Choroid plexus epithelial cell (primary cell): ENCODE data around the gene TMPRSS7.

Source experiments
- DNase-seq: peaks from one replicate; pipeline ENCODE4 v3.0.0-alpha.2; 2010; ENCODE audit warnings: low read depth
- H3K4me3 ChIP-seq: 2 replicates; pipeline ENCODE4 v1.5.1; 2011; ENCODE audit warnings: low read depth, mild to moderate bottlenecking, control low read depth, low read length, moderate library complexity
- TF ChIP-seq, protein P1 (sequence below): conservative IDR thresholded peaks from 2 replicates; pipeline ENCODE4 v1.5.1; 2011; ENCODE audit warnings: low read depth, mild to moderate bottlenecking, control low read depth, inconsistent platforms, low read length, moderate library complexity

Gene TMPRSS7

GRCh38 chr3:112012205-112012992 lies 22.1 kb upstream of the TMPRSS7 start:
- no peak overlapping the region for H3K4me3 ChIP-seq
- TF ChIP-seq, protein P1, sequence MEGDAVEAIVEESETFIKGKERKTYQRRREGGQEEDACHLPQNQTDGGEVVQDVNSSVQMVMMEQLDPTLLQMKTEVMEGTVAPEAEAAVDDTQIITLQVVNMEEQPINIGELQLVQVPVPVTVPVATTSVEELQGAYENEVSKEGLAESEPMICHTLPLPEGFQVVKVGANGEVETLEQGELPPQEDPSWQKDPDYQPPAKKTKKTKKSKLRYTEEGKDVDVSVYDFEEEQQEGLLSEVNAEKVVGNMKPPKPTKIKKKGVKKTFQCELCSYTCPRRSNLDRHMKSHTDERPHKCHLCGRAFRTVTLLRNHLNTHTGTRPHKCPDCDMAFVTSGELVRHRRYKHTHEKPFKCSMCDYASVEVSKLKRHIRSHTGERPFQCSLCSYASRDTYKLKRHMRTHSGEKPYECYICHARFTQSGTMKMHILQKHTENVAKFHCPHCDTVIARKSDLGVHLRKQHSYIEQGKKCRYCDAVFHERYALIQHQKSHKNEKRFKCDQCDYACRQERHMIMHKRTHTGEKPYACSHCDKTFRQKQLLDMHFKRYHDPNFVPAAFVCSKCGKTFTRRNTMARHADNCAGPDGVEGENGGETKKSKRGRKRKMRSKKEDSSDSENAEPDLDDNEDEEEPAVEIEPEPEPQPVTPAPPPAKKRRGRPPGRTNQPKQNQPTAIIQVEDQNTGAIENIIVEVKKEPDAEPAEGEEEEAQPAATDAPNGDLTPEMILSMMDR = no peak

GRCh38 chr3:112013058-112013783 lies 21.3 kb upstream of the TMPRSS7 start:
- H3K4me3 ChIP-seq = no peak overlapping the region
- TF ChIP-seq, protein P1 = peak; percentile 89

More at GRCh38 chr3:112012205-112012992, 22.1 kb upstream of the TMPRSS7 start:
- DNase-seq = peak; percentile 24

GRCh38 chr3:112013784-112014143 lies 20.8 kb upstream of the TMPRSS7 start:
- no peak for DNase-seq
- TF ChIP-seq, protein P1 = no peak
- H3K4me3 ChIP-seq = no peak overlapping the region

More at GRCh38 chr3:112013058-112013783, 21.3 kb upstream of the TMPRSS7 start:
- DNase-seq = peak; percentile 90

GRCh38 chr3:112017091-112017490 lies 17.4 kb upstream of the TMPRSS7 start:
- DNase-seq = no peak
- TF ChIP-seq, protein P1 = no peak
- H3K4me3 ChIP-seq = no peak overlapping the region

- no peak overlapping the region for H3K4me3 ChIP-seq
- DNase-seq = no peak
- TF ChIP-seq, protein P1 = no peak
These were observed 15.8 kb upstream of the TMPRSS7 start for GRCh38 chr3:112018712-112019111.

DNA sequence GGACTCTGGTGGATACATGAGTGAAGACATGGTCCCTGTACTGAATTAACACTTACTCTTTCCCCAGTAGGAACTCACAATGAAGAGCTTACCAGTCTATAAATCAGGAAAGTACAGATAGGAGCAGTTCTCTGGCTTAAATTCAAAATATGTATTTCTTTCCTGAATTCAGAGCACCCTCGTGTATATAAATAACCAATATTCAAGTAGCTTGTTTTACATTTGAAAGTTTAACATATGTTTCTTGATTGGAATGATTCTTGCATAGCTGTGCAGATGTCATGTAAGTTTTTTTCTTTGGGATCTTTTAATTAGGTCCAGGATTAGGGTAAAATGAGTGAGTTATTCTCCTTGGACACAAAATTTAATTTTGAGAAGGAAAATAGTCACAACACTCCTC lies 14.8 kb upstream of the TMPRSS7 start:
- TF ChIP-seq, protein P1 = no peak
- no peak for DNase-seq
- H3K4me3 ChIP-seq = no peak overlapping the region
